ENCODE data around the gene PKN1. TPM values are rescaled to one million over a fixed set of nuclear protein-coding genes. Genes with fewer than 3 reads are reported as not detected.

PKN1 gene
- total and polyA plus RNA-seq, 2 experiments from 2014 or later, result 47.2 to 128 TPM

DNA sequence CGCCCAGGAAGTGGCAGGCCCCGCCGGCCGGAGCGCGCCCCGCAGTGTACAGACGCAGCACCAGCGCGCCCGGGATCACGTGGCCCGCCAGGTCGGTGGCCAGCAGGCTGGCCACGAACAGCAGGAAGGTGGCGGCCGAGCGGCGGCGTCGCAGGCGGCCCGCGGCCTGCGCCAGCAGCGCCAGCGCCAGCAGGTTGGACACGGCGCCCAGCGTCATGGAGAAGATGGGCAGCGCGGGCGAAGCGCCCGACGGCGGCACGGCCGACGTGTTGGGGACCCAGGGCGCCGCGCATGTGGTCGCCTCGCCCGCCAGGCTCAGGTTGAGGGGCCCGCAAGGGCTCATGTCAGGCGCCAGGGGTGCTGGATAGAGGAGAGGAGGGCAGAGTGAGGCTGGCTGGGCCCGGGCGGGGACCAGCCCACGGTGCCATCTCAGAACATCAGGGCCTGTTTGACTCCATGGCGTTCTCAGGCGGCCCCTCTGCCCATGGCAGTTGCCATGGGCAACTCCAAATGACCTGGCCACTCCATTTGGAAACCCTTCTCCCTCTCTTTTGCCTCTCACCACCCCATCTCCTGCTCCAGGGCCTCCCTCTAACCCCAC, 41.0 kb downstream of the PKN1 start:
- TF ChIP-seq EZH2phosphoT487 (IDR thresholded peaks at IDR 0.05; ENCODE audit: insufficient read depth, low read depth) (no peak), EZH2 (IDR thresholded peaks at IDR 0.05; ENCODE audit: insufficient read depth, poor library complexity, severe bottlenecking) (no peak)
- peak; percentile 48 for DNase-seq
- Histone ChIP-seq H2AFZ (no peak overlapping the region), H3K4me2 (ENCODE audit: unreplicated experiment) (no peak overlapping the region), H3F3A (ENCODE audit: insufficient read depth) (peaks cover 6% of the 10 kb centered on the region; the same call in 1 of the 2 replicates), H4K20me1 (ENCODE audit: insufficient read depth) (no peaks in the 10 kb centered on the region), H3K27me3 (replicated peaks; ENCODE audit: insufficient read depth) (no peaks in the 10 kb centered on the region), H3K27ac (no peak overlapping the region), H3K4me3 (no peak overlapping the region), H3K9me3 (ENCODE audit: low read depth) (no peaks in the 10 kb centered on the region), H3K9ac (no peak overlapping the region), H3K4me1 (ENCODE audit: insufficient read depth) (peaks cover 9% of the 10 kb centered on the region), H3K9me2 (ENCODE audit: insufficient read depth) (no peaks in the 10 kb centered on the region), H3K79me2 (ENCODE audit: insufficient read depth) (no peaks in the 10 kb centered on the region), H3K36me3 (ENCODE audit: low read depth) (peaks cover 9% of the 10 kb centered on the region; the same call in 1 of the 2 replicates)
- in situ Hi-C loops (cut with MboI), result no loop called here
- 24 to 25% methylated on average over 39 to 48 of the region's 53 CpGs for WGBS, 2 experiments (ENCODE audit: low coverage in 1 of 2, low lambda C conversion rate in 2 of 2, missing lambda C conversion rate in 2 of 2)

DNA sequence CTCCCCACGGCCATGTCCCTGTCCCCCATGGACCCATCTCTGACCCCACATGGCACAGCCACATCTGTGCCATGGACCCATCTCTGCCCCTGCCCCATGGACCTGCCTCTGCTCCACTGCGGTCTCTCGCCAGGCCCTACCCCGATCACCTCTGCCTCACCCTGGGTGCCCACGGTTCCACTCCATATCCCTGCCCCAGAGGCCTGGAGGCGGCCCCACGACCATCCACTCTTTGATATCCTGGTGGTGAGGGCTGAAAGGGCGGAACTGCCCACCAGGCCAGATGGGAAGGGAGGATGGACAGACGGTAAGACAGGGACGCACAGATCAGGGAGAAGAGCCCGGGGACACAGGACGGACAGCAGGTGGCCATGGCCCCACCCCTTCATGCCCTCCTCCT, 41.7 kb downstream of the PKN1 start:
- Histone ChIP-seq H4K20me1 (ENCODE audit: insufficient read depth) (no peaks in the 10 kb centered on the region), H3K79me2 (ENCODE audit: insufficient read depth) (no peaks in the 10 kb centered on the region), H2AFZ (peak overlapping the region; percentile 23; the same call in 1 of the 2 replicates), H3K36me3 (ENCODE audit: low read depth) (peaks cover 9% of the 10 kb centered on the region; the same call in 1 of the 2 replicates), H3K9ac (0 out of 2 replicates have a peak overlapping the region, but pooled peaks have one; percentile 8), H3K4me2 (ENCODE audit: unreplicated experiment) (peak overlapping the region; percentile 52), H3K27ac (no peak overlapping the region), H3F3A (ENCODE audit: insufficient read depth) (peaks cover 6% of the 10 kb centered on the region; the same call in 1 of the 2 replicates), H3K4me3 (no peak overlapping the region), H3K4me1 (ENCODE audit: insufficient read depth) (peaks cover 9% of the 10 kb centered on the region), H3K9me2 (ENCODE audit: insufficient read depth) (no peaks in the 10 kb centered on the region), H3K27me3 (replicated peaks; ENCODE audit: insufficient read depth) (no peaks in the 10 kb centered on the region), H3K9me3 (ENCODE audit: low read depth) (no peaks in the 10 kb centered on the region)
- no peak for DNase-seq
- TF ChIP-seq EZH2 (IDR thresholded peaks at IDR 0.05; ENCODE audit: insufficient read depth, poor library complexity, severe bottlenecking), result no peak
- TF ChIP-seq EZH2phosphoT487 (IDR thresholded peaks at IDR 0.05; ENCODE audit: insufficient read depth, low read depth), result no peak
- in situ Hi-C loops (cut with MboI), result no loop called here
- WGBS, 2 experiments (ENCODE audit: low coverage in 1 of 2, low lambda C conversion rate in 2 of 2, missing lambda C conversion rate in 2 of 2), result 35 to 41% methylated on average over 11 to 12 of the region's 12 CpGs

DNA sequence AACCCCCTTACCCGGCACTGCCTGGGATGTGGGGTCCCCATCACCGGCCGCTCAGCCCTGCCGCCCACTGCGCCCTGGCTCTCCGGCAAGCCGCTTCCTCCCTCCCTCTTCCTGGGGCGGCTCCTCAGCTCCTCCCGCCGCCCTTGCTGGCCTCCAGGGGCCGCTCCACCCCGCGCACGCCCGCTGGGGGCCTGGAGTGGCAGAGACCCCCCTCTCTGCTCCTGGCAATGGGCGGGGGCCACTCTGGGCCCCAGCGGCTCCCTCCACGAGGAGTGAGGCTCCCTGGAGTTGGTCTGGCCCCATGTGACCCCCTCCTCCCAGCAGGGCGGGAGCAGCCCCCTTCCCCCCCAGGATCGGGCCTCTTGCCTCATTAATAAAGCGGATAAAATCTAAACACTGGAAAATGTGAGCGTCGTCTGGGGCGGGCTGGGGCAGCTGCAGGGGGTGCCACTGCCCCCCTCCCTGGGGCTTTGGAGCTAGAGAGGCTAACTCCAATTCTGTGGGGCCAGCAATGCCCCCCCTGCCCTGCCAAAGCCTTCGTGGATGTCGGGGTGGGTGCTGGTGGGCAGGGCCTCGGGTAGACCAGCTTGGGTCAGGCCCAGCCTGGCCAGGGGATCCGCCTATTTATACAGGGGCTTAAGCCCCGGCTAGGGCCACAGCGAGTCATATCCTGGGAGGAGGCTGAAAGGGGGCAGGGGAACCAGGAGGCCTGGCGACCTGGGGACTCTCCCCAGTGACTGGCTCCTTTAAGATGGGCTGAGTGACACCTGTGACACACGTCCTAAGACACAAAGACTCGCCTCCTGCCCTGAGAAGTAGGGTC, 42.4 kb downstream of the PKN1 start, which contains the start of gene PTGER1:
PTGER1 (minus strand) TSS at position 104 of the 823 bp plus-strand sequence. CDS start 1,034 bp downstream, outside the sequence.
- Histone ChIP-seq H4K20me1 (ENCODE audit: insufficient read depth) (no peaks in the 10 kb centered on the region), H3K79me2 (ENCODE audit: insufficient read depth) (no peaks in the 10 kb centered on the region), H3K9me2 (ENCODE audit: insufficient read depth) (no peaks in the 10 kb centered on the region), H3K9ac (0 out of 2 replicates have a peak within 1 kb of the TSS, but pooled peaks have one; percentile 8), H3K4me3 (peak within 1 kb of the TSS; percentile 30; the same call in 1 of the 2 replicates), H2AFZ (peak within 1 kb of the TSS; percentile 23; the same call in 1 of the 2 replicates), H3K4me2 (ENCODE audit: unreplicated experiment) (peak within 1 kb of the TSS; percentile 52), H3K27me3 (replicated peaks; ENCODE audit: insufficient read depth) (no peaks in the 10 kb centered on the region), H3K4me1 (ENCODE audit: insufficient read depth) (peaks cover 9% of the 10 kb centered on the region), H3F3A (ENCODE audit: insufficient read depth) (peaks cover 6% of the 10 kb centered on the region; the same call in 1 of the 2 replicates), H3K36me3 (ENCODE audit: low read depth) (peaks cover 12% of the 10 kb centered on the region; the same call in 1 of the 2 replicates), H3K27ac (no peak within 1 kb of the TSS), H3K9me3 (ENCODE audit: low read depth) (no peaks in the 10 kb centered on the region)
- in situ Hi-C loops (cut with MboI), result no loop called here
- no peak for TF ChIP-seq EZH2 (IDR thresholded peaks at IDR 0.05; ENCODE audit: insufficient read depth, poor library complexity, severe bottlenecking)
- DNase-seq, result peak; percentile 67
- WGBS, 2 experiments (ENCODE audit: low coverage in 1 of 2, low lambda C conversion rate in 2 of 2, missing lambda C conversion rate in 2 of 2), result 8 to 10% methylated on average over 31 to 33 of the region's 33 CpGs

DNA sequence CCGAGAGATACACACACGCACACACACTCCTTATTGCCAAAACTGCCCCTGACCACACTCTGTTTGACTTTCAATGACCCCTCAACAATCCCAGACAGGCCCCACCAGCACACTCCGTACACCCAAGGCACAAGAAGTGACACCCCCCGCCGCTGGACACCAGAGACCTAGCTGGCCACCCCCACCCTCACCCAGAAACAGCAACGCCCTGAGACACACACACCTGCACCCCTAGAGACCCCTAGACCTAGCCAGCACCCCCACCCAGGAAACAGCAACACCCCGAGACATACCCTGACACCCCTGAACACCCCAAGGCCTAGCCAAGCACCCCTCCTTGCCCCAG, 43.2 kb downstream of the PKN1 start:
- Histone ChIP-seq H3K79me2 (ENCODE audit: insufficient read depth) (no peaks in the 10 kb centered on the region), H3K9ac (no peak overlapping the region), H4K20me1 (ENCODE audit: insufficient read depth) (no peaks in the 10 kb centered on the region), H3K36me3 (ENCODE audit: low read depth) (peaks cover 14% of the 10 kb centered on the region; the same call in 1 of the 2 replicates), H3F3A (ENCODE audit: insufficient read depth) (peaks cover 6% of the 10 kb centered on the region; the same call in 1 of the 2 replicates), H3K4me3 (no peak overlapping the region), H3K9me2 (ENCODE audit: insufficient read depth) (no peaks in the 10 kb centered on the region), H3K27me3 (replicated peaks; ENCODE audit: insufficient read depth) (no peaks in the 10 kb centered on the region), H2AFZ (no peak overlapping the region), H3K4me1 (ENCODE audit: insufficient read depth) (peaks cover 11% of the 10 kb centered on the region), H3K27ac (no peak overlapping the region), H3K4me2 (ENCODE audit: unreplicated experiment) (no peak overlapping the region), H3K9me3 (ENCODE audit: low read depth) (no peaks in the 10 kb centered on the region)
- in situ Hi-C loops (cut with MboI), result no loop called here
- 85 to 92% methylated on average over 3 to 7 of the region's 7 CpGs for WGBS, 2 experiments (ENCODE audit: low coverage in 1 of 2, low lambda C conversion rate in 2 of 2, missing lambda C conversion rate in 2 of 2)
- TF ChIP-seq EZH2 (IDR thresholded peaks at IDR 0.05; ENCODE audit: insufficient read depth, poor library complexity, severe bottlenecking), result no peak
- no peak for TF ChIP-seq EZH2phosphoT487 (IDR thresholded peaks at IDR 0.05; ENCODE audit: insufficient read depth, low read depth)
- no peak for DNase-seq

Measured in GM23248 (cell line).